ENCODE results near the gene ZBTB46. TPM values are rescaled to one million over a fixed set of nuclear protein-coding genes. Genes with fewer than 3 reads are reported as not detected.

ZBTB46 gene
- total RNA-seq, 1 donor from 2014 or later: 11.6 TPM

GRCh38 chr20:63810730-63811490, 20.2 kb downstream of the ZBTB46 start:
- DNase-seq (ENCODE audit: low spot score in 2 of 2, unreplicated experiment in 2 of 2): no peak
- no peaks in the 10 kb centered on the region for H3K4me1 Mint-ChIP-seq

GRCh38 chr20:63809856-63810255, 21.2 kb downstream of the ZBTB46 start:
- Mint-ChIP-seq H3K27ac (no peak overlapping the region), H3K9me3 (no peaks in the 10 kb centered on the region), H3K4me1 (no peaks in the 10 kb centered on the region), H3K36me3 (no peaks in the 10 kb centered on the region), H3K27me3 (ENCODE audit: low read depth) (no peaks in the 10 kb centered on the region), H3K4me3 (no peak overlapping the region)
- DNase-seq (ENCODE audit: low spot score in 2 of 2, unreplicated experiment in 2 of 2): no peak
- TF ChIP-seq CTCF (IDR thresholded peaks at IDR 0.05; ENCODE audit: unreplicated experiment): no peak

More at GRCh38 chr20:63810730-63811490, 20.2 kb downstream of the ZBTB46 start:
- Mint-ChIP-seq H3K4me3 (no peak overlapping the region), H3K27ac (no peak overlapping the region), H3K9me3 (no peaks in the 10 kb centered on the region), H3K27me3 (ENCODE audit: low read depth) (no peaks in the 10 kb centered on the region), H3K36me3 (no peaks in the 10 kb centered on the region)
- no peak for TF ChIP-seq CTCF (IDR thresholded peaks at IDR 0.05; ENCODE audit: unreplicated experiment)

GRCh38 chr20:63808964-63809674, 21.9 kb downstream of the ZBTB46 start:
- no peaks in the 10 kb centered on the region for H3K9me3 Mint-ChIP-seq
- H3K27ac Mint-ChIP-seq: no peak overlapping the region
- DNase-seq (ENCODE audit: low spot score in 2 of 2, unreplicated experiment in 2 of 2): no peak
- H3K4me3 Mint-ChIP-seq: no peak overlapping the region
- H3K4me1 Mint-ChIP-seq: no peaks in the 10 kb centered on the region
- TF ChIP-seq CTCF (IDR thresholded peaks at IDR 0.05; ENCODE audit: unreplicated experiment): no peak
- H3K27me3 Mint-ChIP-seq (ENCODE audit: low read depth): no peaks in the 10 kb centered on the region
- no peaks in the 10 kb centered on the region for H3K36me3 Mint-ChIP-seq

- H3K9me3 Mint-ChIP-seq: no peaks in the 10 kb centered on the region
- no peaks in the 10 kb centered on the region for H3K4me1 Mint-ChIP-seq
- no peak for DNase-seq (ENCODE audit: low spot score in 2 of 2, unreplicated experiment in 2 of 2)
- H3K36me3 Mint-ChIP-seq: no peaks in the 10 kb centered on the region
- TF ChIP-seq CTCF (IDR thresholded peaks at IDR 0.05; ENCODE audit: unreplicated experiment): no peak
- H3K27me3 Mint-ChIP-seq (ENCODE audit: low read depth): no peaks in the 10 kb centered on the region
- H3K4me3 Mint-ChIP-seq: no peak overlapping the region
- H3K27ac Mint-ChIP-seq: no peak overlapping the region
Observed at GRCh38 chr20:63808145-63808724, 22.8 kb downstream of the ZBTB46 start.

- Mint-ChIP-seq H3K9me3 (no peaks in the 10 kb centered on the region), H3K4me1 (no peaks in the 10 kb centered on the region), H3K36me3 (no peaks in the 10 kb centered on the region), H3K27me3 (ENCODE audit: low read depth) (no peaks in the 10 kb centered on the region), H3K27ac (no peak overlapping the region), H3K4me3 (no peak overlapping the region)
- no peak for TF ChIP-seq CTCF (IDR thresholded peaks at IDR 0.05; ENCODE audit: unreplicated experiment)
- no peak for DNase-seq (ENCODE audit: low spot score in 2 of 2, unreplicated experiment in 2 of 2)
Observed at GRCh38 chr20:63807654-63808053, 23.4 kb downstream of the ZBTB46 start.

Measured in mesothelial cell of epicardium (in vitro differentiated cells).